HG02610 (cell line): ENCODE measurements around the gene MTG2.
A peak's percentile ranks its signal among the peaks of the same experiment; 100 is the strongest.

Source experiments
- ATAC-seq: cut with Tn5 transposase; IDR thresholded peaks from one replicate; pipeline ENCODE4 v1.9.1; 2021; ENCODE audit warnings: mild to moderate bottlenecking, moderate library complexity; ENCODE audit not compliant: unreplicated experiment

MTG2 gene

GRCh38 chr20:62201173-62202082, 18.6 kb downstream of the MTG2 start:
- ATAC-seq: peak; percentile 56

GRCh38 chr20:62202083-62202395, 19.2 kb downstream of the MTG2 start:
- ATAC-seq: peak; percentile 25

- no peak for ATAC-seq
Measured at GRCh38 chr20:62202676-62203377, 20.0 kb downstream of the MTG2 start.

GRCh38 chr20:62203378-62204030, 20.7 kb downstream of the MTG2 start:
- no peak for ATAC-seq

GRCh38 chr20:62205618-62206387, 23.0 kb downstream of the MTG2 start:
- no peak for ATAC-seq

GRCh38 chr20:62206388-62206775, 23.6 kb downstream of the MTG2 start:
- no peak for ATAC-seq

- no peak for ATAC-seq
Measured at GRCh38 chr20:62208061-62208794, 25.4 kb downstream of the MTG2 start.

GRCh38 chr20:62208795-62209755, 26.2 kb downstream of the MTG2 start:
- ATAC-seq: no peak

- no peak for ATAC-seq
Measured at GRCh38 chr20:62209850-62210495, 27.1 kb downstream of the MTG2 start.

GRCh38 chr20:62210496-62210855, 27.6 kb downstream of the MTG2 start:
- no peak for ATAC-seq

- no peak for ATAC-seq
Measured at GRCh38 chr20:62211216-62211615, 28.4 kb downstream of the MTG2 start.

GRCh38 chr20:62211769-62212288, 29.0 kb downstream of the MTG2 start:
- no peak for ATAC-seq

- ATAC-seq: no peak
Measured at GRCh38 chr20:62212299-62212698, 29.5 kb downstream of the MTG2 start.

GRCh38 chr20:62214067-62214466, 31.2 kb downstream of the MTG2 start:
- ATAC-seq: no peak

GRCh38 chr20:62215020-62215990, 32.5 kb downstream of the MTG2 start:
- no peak for ATAC-seq

- ATAC-seq: no peak
Measured at GRCh38 chr20:62215991-62216635, 33.3 kb downstream of the MTG2 start.
